Mammary epithelial cell (primary cell): Measurements from ENCODE around the gene TAF12.

Experiments
- EZH2 ChIP-seq: IDR thresholded peaks from 2 replicates; pipeline ENCODE4 v1.6.1; 2012; ENCODE audit warnings: low read length, inconsistent platforms, borderline replicate concordance
- TF ChIP-seq, protein P1 (sequence below), 2 donors: IDR thresholded peaks in 1 of 2; conservative IDR thresholded peaks in 1 of 2; 2 replicates each; pipeline ENCODE4 v1.5.1; 2011 to 2012; ENCODE audit warnings: inconsistent platforms in 2 of 2, low read length in 2 of 2, mild to moderate bottlenecking in 2 of 2, control low read depth in 1 of 2, low read depth in 1 of 2; ENCODE audit not compliant: insufficient read depth in 1 of 2; ENCODE audit errors: extremely low read depth in 1 of 2

DNA sequence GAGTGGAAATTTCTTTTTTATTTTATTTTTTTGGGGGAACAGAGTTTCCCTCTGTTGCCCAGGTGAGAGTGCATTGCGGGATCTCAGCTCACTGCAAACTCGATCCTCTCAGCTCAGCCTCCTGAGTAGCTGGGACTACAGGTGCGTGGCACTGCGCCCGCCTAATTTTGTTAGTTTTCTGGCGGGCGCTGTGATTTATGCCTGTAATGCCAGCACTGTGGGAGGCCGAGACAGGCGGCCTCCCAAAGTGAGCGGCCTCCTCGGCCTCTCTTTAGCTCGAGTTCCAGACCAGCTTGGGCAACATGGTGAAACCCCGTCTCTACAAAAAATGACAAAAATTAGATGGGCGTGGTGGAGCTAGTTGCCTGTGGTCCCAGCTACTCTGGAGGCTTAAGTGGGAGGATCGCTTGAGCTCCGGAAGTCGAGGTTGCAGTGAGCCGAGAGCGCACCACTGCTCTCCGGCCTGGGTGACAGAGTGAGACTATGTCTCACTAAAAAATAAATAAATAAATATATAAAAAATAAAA lies 28.4 kb upstream of the TAF12 start:
- TF ChIP-seq, protein P1, sequence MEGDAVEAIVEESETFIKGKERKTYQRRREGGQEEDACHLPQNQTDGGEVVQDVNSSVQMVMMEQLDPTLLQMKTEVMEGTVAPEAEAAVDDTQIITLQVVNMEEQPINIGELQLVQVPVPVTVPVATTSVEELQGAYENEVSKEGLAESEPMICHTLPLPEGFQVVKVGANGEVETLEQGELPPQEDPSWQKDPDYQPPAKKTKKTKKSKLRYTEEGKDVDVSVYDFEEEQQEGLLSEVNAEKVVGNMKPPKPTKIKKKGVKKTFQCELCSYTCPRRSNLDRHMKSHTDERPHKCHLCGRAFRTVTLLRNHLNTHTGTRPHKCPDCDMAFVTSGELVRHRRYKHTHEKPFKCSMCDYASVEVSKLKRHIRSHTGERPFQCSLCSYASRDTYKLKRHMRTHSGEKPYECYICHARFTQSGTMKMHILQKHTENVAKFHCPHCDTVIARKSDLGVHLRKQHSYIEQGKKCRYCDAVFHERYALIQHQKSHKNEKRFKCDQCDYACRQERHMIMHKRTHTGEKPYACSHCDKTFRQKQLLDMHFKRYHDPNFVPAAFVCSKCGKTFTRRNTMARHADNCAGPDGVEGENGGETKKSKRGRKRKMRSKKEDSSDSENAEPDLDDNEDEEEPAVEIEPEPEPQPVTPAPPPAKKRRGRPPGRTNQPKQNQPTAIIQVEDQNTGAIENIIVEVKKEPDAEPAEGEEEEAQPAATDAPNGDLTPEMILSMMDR (conservative IDR thresholded peaks at IDR 0.05 in 1 of 2, IDR thresholded peaks at IDR 0.05 in 1 of 2; ENCODE audit: extremely low read depth in 1 of 2, insufficient read depth in 1 of 2, low read depth in 1 of 2, low read length in 2 of 2): no peak
- no peak for TF ChIP-seq EZH2
